Measurements from ENCODE around the gene ZSWIM1.

- TF ChIP-seq POLR2A (IDR thresholded peaks at IDR 0.05; ENCODE audit: low read depth, low read length): peak; percentile 55; the same call in 1 of the 2 replicates
- peak; percentile 73; the same call in 1 of the 2 replicates for TF ChIP-seq TAF1 (IDR thresholded peaks at IDR 0.05; ENCODE audit: borderline replicate concordance, low read depth, low read length)
- peak; percentile 61 for TF ChIP-seq POLR2AphosphoS5 (IDR thresholded peaks at IDR 0.05; ENCODE audit: low read depth, low read length)
Measured at GRCh38 chr20:45910670-45911485, 29.9 kb downstream of the ZSWIM1 start.

Data from GM12892 (cell line).